H1 (cell line): ENCODE data around the gene SCYL1. TPM values are rescaled to one million over a fixed set of nuclear protein-coding genes. Genes with fewer than 3 reads are reported as not detected.

Experiments used
- CREB1 ChIP-seq: IDR thresholded peaks from 2 replicates; pipeline ENCODE4 v1.6.1; 2012; ENCODE audit warnings: inconsistent platforms
- E2F6 ChIP-seq: IDR thresholded peaks from 2 replicates; pipeline ENCODE4 v1.6.1; 2012; ENCODE audit warnings: inconsistent platforms
- EP300 ChIP-seq, 2 experiments: IDR thresholded peaks; 1 replicate in 1 of 2; 2 replicates in 1 of 2; pipeline ENCODE4 v1.6.1; 2011 to 2012; ENCODE audit warnings: low read depth in 2 of 2, low read length in 2 of 2, mild to moderate bottlenecking in 2 of 2, borderline replicate concordance in 1 of 2, inconsistent platforms in 1 of 2, moderate library complexity in 1 of 2
- GABPA ChIP-seq: IDR thresholded peaks from 2 replicates; pipeline ENCODE4 v1.6.1; 2011; ENCODE audit warnings: mild to moderate bottlenecking, low read length, moderate library complexity, borderline replicate concordance; ENCODE audit not compliant: insufficient read depth
- MAX ChIP-seq: IDR thresholded peaks from 2 replicates; pipeline ENCODE4 v1.6.1; 2012; ENCODE audit warnings: inconsistent platforms
- polyA plus RNA-seq, 7 experiments: library from polyadenylated mRNA; depleted of rRNA in 3 of 7; stranded (reverse) in 5 of 7; unstranded in 2 of 7; fragments of >200 nt in 5 of 7; fragments of 200-250 nt in 2 of 7; gene quantifications; 1 replicate in 5 of 7; 2 replicates in 1 of 7; 4 replicates in 1 of 7; pipeline versions ENCODE4 v1.2.1 to v1.2.3, GENCODE V29; 2011 to 2013; ENCODE audit warnings: missing spikeins in 2 of 7, mixed read lengths in 2 of 7
- total RNA-seq: library from RNA; stranded (reverse); fragmentation: NEBNext Ultra II Directional; extraction: Animal tissue kit (Norgen Biotek cat#: 25700); gene quantifications from 2 replicates; pipeline ENCODE4 v1.2.1, GENCODE V29; 2021

Gene SCYL1
- total and polyA plus RNA-seq, 2 of the 8 experiments (the other 6 are each of a cell fraction or from before 2014, with no cell fraction given) = 59.8 to 77.7 TPM

GRCh38 chr11:65538915-65539743, 14.2 kb downstream of the SCYL1 start (continued):
- TF ChIP-seq MAX (peak; percentile 67), E2F6 (peak; percentile 77), EP300 (IDR thresholded peaks at IDR 0.05; ENCODE audit: borderline replicate concordance in 1 of 2, low read depth in 2 of 2, low read length in 2 of 2) (no peak), GABPA (0 out of 2 replicates have a peak, but pooled peaks have one; percentile 9), CREB1 (peak; percentile 6; the same call in 1 of the 2 replicates)
